Stromal cell of bone marrow (primary cell): ENCODE measurements around the gene MRPS12.

ENCODE experiments used
- DNase-seq: peaks from one replicate; pipeline ENCODE4 v3.0.0-alpha.2; 2012; ENCODE audit warnings: low read depth

Gene MRPS12

DNA sequence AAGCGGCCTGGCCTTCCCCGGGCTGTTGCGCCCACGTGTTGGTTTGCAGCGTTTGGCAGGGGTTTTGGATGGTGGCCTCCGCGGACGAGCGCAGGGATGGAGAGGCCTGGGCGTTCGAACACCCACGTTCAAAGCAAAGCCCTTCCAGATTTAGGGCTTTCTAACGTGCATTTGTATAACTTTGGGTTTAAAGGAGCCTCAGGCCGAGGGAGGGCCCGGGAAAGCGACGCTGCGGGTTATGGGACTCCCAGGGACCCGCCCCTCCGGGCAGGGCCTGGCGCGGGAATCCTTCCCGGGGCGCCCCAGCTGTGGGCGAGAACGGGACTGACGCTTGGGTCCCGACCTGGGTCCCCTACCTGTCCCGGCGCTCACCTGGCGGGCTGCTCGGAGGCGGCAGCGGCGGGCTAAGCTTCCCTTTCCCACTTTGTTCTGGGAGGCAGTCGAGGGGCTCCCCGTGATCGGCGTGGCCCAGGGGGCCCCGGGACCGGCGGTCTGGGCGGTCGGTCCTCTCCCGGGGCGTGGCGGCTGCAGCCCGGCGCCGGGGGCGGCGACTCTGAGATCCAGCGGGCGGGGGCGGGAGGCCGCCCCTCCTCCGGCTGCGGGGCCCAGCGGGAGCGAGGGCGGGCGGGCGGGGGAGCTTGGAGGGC lies 44.6 kb downstream of the MRPS12 start, which contains the start of gene FBXO17:
Gene FBXO17, minus strand, starts transcription at position 529 of the 647 bp plus-strand sequence. CDS start 25,423 bp downstream, outside the sequence.
- no peak for DNase-seq

DNA sequence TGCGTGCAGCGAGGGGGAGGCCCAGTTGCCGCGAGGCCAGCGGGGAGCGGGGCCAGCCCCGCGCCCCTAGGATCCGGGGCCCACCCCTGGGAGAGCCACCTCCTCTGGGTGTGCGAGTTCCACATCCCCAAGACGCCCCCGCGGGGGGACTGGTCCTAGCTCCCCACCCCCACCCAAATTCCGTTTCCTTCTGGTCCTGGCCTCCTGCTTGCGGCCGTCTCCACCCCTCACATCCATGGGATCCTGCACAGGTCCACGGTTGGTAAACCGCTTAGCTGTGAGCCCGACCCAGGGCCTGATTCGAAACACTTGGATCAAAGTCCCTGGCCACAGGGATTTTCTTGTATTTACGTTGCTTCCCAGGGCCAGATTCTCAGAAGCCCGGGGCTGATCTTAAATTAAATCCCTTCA lies 45.1 kb downstream of the MRPS12 start:
- DNase-seq, result no peak

DNA sequence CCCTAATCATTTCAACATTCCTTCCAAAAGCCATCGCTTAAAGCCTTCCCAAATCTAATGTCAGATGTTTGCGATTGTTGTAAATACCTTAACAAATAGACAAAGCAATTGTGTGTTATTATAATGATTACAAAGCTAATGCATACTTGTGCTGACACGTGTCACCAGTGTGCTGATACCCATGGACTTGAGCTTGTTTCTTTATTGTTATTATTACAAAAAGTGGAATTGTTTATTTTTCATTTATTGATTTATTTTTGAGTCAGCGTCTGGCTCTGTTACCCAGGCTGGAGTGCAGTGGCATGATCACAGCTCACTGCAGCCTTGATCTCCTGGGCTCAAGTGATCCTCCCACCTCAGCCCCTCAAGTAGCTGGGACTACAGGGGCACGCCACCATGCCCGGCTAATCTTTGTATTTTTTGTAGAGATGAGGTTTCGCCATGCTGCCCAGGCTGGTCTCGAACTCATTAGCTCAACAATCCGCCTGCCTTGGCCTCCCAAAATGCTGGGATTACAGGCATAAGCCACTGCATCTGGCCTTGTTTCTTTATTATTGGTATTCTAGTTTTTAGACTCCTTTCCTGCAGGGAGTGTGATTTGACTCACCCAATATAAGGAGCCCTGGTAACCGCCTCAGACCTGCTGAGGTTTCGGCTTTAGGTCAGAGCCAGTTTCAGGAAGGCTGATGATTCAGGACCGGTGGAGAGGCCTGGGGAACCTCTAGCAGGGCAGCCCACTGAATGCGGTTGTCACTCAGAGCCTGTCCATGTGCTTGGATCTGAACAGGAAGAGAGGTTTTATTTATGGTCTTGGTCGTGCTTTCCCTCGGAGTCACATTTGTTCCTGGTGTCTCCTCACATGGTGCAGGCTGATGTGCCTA lies 46.9 kb downstream of the MRPS12 start:
- no peak for DNase-seq

DNA sequence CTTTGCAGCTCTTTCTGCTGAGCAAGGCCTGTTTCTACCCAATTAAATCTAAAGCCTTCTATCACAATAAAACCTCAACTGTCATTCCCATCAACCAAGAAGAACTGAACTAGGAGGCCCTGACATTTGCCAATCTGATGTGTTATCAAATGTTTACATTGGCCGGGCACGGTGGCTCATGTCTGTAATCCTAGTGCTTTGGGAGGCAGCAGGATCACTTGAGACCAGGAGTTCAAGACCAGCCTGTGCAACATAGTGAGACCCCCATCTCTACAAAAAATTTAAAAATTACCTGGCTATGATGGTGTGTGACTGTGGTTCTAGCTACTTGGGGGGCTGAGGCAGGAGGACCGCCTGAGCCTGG lies 47.6 kb downstream of the MRPS12 start:
- DNase-seq, result no peak

DNA sequence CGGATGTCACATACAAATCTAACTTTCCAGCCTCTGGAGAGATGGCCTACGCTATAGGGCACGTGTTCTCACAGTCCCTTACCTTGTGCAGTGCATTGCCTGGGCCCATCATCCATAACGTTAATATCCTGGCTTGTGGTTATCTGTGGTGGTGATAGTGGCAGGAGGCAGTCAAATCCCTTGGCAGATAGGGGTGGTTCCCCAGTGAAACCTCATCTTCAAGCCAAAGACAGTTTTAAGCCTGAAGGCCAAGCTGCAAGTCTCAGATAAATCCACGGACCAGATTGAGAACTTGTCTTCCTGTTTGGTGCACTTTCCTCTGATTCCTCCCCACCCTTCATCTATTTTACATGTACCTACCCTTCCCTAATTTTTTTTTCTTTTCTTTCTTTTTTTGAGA lies 49.1 kb downstream of the MRPS12 start:
- no peak for DNase-seq

DNA sequence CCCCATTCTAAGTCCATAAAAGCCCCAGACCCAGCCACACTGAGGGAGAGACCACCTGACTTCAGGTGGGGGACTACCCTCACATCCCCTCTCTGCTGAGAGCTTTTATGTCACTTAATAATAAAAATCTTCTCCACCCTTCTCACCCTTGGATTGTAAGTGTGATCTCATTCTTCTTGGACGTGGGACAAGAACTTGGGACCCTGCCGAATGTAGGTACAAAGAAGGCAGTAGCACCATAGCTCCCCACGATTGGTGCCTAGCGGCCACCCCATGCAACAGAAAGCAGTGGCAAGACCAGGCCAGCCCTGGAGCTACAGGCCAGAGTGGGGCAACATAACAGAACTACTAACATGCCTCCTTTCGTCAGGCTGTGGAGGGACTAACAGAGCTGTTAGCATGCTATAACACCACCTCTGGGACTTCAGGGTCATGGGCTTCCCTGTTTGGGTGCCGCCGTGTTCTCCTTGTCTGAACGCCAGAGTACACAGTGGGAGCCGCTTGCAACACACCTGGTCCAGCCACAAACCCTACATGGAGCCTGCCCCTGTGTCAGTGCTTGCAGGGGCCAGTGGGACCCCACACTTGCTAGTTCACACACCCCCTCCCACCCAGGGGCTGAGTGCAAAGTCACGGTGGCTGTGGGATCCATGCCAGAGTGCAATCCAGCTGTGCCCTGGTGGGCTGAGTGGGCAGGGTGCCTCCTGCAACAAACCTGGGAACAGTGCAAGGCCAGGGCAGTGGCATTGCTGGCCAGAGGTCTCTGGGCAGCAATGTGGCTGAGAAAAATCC lies 50.0 kb downstream of the MRPS12 start:
- no peak for DNase-seq
